Glomerular endothelial cell (primary cell): ENCODE measurements around the gene SLC6A20. TPM values are rescaled to one million over a fixed set of nuclear protein-coding genes. Genes with fewer than 3 reads are reported as not detected.

Experiments used
- DNase-seq: peaks from one replicate; pipeline ENCODE4 v3.0.0-alpha.2; 2011; ENCODE audit warnings: low read depth, low spot score; ENCODE audit errors: extremely low read depth
- total RNA-seq: library from RNA; depleted of rRNA; stranded (reverse); fragments of >200 nt; gene quantifications from 2 replicates; pipeline ENCODE4 v1.2.3, GENCODE V29; 2015

The SLC6A20 gene
- total RNA-seq, 1 donor from 2014 or later, result not detected

DNA sequence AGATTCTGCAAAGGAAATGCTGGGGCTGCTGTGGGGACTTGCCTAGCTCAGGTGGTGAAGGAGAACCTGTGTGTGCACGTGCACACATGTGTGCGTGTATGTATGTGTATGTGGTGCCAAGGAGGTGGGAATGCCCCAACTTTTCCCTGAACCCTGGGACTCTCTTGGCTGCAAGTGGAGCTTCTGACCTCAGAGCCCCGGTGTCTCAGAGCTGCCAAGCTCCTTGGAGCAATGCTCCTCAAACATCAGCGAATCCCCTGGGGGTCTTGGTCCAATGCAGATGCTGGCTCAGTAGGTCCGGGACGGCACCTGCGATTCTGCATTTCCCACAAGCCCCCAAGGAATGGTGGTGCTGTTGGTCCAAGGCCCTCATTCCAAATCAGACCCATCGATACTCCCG, 5.8 kb upstream of the SLC6A20 start:
- DNase-seq, result no peak

DNA sequence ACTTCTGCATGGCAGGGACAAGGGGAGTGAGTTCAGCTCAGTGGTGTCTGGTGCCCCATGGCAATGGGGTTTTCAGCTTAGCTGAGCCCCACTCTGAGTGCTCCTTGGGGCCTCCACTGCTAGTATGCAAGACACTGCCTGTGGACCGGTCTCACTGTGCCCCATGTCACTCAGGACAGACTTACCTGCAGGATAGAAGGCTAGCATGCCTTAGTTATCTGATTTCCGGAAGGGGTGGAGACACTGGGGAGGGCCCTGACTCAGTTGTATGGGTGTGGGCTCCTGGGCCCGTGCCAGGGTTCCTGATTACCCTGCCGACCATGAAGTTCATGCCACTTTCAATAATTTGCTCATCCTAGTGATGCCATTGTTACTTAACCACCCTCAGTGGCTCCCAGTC, 4.3 kb upstream of the SLC6A20 start:
- DNase-seq, result no peak

DNA sequence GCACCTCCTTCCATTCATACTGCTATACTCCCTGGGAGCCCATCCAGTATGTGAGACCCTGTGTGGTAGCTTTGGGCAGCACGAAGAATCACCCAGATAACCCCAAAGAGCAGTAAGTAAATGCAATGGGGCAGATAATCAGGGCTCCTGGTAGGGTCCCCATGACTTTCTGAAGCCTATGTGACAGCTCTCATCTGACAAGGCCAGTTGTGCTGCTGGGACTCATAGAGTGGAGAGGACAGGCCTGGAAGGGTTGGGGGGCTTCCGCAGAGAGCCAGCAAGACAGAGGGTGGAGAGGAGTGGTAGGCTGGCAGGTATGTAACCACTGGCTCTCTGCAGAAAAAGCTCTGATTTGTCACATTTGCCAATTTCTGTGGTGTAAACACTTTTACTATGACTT, 3.2 kb upstream of the SLC6A20 start:
- DNase-seq, result no peak

DNA sequence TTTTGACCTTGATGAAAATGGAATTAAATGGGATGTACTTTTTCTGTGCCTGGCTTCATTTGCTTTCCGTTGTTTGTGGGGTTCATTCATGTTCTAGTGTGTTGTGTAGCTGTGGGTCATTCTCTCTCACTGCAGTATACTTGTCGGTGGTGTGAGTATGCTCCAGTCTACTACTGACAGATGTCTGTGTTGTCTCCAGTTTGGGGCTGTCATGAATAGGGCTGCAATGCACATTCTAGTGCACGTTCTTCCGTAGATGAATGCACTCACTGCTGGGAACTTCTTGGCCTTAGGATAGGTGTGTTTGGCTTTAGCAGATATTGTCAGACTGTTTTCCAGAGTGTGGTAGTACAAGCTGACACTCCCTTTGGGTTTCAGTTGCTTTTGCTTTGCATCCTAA, 1.7 kb upstream of the SLC6A20 start:
- no peak for DNase-seq

DNA sequence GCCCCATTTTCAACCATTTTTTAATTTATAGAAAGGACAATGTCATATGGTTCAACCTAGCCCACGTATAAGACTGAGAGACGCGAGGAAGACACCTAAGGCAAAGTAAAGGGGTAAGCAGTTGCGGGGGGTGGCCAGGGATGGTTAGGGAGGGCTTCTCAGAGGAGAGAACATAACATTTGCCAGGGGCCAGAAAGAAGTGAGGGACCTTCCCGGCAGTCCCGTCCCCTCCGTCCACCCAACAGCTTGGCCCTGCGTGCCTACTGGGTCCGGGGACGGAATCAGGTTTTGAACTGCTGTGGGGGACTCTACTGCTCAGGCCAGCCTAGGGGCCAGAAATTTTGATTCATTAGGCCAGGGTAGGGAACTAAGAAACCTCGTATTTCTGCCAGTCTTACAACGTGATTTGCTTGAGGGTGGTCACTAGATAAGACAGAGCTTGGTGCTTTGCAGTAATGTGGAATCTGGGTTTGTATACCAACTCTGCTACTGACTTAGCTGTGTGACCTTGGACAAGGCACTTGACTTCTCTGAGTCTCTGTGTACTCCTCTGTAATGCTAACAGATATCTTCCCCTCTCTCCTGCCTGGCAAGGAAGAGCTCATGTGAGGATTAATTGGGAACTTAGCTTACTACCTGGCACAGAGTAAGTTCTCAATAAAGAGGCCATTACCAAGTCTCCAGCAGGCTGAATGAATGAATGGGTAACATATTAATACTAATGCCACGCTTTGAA, 734 bp upstream of the SLC6A20 start:
- DNase-seq, result no peak

DNA sequence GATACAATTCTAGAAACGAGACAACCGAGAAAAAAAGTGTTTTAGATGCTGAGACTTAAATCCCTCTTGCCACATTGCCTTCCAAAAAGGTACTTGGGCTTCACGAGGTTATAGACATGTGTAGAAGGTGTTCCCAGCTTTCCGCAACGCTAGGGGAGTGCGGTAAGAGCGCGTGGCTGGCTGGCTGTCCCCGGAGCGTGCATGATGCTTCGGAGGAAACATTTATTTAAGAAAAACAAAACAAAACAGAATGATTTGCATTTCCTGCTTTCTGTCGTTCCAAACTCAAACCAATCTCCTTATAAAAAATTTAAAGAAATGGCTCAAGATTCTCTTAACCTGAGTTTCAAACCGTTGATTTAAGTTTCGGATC, 841 bp downstream of the SLC6A20 start:
- no peak for DNase-seq

DNA sequence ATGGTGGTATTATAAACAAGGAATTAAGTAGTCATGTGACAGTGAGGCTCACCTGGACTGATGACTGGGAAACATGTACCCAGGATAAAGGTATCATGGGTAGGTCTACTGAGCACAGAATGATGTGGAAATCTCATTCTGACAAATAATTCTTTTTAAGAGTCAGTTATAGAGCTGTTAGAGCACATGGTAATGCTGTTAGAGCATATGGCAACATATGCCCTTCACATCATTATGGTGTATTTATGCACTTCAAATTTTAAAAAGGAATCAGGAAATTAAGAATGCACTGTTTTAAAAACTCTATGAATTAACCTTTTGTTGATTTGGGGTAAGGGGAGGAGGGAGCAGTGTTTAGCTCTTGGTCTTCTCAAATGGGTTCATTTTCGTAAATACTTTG, 1.7 kb downstream of the SLC6A20 start:
- DNase-seq, result no peak

DNA sequence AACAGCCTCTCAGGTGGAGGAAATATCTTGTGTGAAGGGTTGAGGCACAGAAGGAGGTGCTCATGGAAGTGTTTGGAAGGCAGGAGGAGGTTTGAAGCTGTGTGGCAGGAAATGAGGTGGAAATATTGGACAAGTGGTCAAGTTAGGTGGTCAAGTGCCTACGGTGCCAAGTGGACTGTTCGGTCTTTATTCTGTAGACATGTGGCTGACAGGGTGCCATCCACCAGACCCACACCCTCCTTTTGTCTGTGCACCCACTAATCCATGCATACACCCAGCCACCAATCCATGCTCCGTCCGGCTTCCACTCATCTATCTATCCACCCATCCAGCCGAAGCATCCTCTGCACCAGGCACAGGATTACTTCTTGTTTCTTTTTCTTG, 2.2 kb downstream of the SLC6A20 start:
- DNase-seq, result no peak

DNA sequence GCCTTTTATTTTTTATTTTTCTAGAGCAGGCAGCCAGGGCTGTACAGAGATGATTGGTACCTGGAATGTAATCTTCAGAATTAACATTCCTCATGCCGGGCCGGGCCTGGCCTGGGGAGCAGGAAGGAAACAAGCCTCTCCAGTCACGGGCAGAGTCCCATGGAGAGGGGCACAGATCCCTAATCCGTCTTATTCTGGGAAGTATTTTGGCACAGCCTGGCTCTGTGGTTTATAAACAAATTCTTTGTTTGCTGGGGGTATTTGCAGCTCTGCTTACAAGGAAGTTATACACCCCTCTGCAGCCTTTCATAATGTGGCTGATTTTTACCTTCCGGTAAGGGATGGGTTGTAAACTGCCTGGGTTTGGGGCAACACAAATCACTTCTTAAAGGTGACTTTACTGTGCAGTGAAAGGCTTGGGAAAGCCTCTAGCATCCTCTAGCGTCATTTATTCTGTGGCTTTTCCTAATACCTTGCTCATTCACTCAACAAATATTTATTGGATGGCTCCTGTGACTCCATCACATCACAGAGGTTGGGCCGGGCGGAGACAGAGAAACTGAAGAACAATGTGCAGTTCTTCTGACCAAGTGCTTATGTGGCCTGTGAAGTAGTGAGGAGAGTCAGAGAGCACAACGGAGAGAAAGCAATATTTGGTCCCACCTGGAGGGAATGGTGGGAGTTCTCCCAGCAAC, 2.7 kb downstream of the SLC6A20 start:
- no peak for DNase-seq

DNA sequence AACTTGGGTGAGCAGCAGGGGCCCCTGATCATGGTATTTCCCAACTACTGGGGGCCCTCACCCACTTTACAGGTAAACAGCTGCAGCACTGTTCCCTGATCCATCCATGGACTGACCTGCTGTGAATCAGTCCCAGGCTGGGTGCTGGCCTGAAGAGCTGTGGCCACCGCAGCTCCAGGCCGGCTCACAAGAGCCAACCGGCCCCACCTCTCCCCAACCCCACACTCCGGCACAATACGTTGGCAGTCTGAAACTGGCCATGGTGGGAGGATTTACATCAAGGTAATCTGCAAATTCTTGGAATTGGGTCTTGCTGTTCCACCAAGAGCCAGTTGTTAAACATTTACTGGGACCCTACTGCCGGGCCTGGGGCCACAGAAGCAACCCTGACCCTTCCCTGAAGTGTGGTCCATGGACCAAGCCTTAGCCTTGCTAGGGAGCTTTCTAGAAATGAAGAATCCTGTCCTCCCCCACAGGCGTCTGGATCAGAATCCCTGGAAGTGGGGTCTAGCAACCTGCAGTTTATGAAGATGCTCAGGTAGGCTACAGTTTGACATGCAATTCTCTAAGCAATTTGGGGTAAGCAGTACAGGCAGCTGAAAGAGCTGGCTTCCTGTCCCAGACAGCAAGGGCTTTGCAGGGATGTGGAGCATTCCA, 3.7 kb downstream of the SLC6A20 start:
- no peak for DNase-seq

DNA sequence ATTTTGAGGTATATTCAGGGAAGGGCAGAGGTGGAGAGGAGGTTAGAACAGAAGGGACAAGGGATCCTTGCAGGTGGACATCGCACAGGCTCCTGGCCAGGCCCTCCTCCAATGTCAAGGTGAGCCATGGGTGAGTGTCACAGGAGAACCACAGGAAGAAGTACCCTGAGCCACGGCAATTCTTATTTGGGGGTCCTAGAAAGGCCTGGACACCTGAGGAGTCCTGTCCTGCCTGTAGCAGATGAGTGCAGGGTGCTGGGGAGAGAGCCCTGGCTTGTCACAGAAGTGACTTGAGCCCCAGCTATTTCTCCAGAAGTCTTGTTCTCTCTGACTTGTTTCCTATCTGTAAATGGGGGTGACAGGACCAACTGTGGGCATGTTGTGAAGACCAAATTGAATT, 4.3 kb downstream of the SLC6A20 start:
- no peak for DNase-seq

DNA sequence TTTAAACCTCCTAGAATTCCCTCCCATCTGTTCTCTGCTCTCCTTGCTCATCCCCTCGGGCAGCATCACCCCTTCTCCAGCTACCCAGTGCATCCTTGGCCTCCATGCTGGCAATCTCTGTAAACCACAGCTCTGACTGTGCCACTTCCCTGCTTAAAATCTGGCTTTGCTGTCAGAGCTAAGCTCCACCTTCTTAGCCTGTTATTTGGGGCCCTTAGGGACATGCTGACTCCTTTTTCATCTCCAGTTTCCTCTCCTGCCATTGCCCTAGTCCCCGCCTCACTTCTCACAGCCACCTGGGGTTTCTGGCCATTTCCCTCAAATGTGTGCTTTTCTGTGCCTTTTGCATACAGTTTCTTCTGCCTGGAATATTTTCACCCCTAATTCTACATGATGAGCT, 5.7 kb downstream of the SLC6A20 start:
- DNase-seq, result no peak

DNA sequence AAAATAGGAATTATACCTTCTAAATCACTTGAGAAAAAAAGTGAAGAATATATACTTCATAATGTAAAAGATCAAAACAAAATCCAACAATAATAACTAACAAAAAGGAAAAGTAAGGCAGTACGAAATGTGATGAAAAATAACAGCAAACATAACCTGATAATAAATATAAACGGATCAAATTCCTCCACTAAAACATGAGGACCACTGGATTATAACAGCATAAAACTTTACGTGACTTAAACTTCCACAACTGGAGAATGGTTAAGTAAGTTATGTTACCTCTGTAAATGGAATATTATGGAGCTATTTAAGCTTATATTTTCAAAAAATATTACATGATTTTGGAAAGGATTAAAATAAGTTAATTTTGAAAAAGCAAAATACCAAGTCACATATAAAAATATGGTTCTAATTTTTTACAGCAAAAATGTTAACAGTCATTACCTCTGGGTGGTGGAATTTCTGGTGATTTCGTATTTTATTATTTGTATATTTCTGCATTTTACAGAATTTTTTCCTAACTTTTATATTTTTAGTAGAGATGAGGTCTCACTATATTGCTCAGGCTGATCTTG, 7.0 kb downstream of the SLC6A20 start:
- no peak for DNase-seq

DNA sequence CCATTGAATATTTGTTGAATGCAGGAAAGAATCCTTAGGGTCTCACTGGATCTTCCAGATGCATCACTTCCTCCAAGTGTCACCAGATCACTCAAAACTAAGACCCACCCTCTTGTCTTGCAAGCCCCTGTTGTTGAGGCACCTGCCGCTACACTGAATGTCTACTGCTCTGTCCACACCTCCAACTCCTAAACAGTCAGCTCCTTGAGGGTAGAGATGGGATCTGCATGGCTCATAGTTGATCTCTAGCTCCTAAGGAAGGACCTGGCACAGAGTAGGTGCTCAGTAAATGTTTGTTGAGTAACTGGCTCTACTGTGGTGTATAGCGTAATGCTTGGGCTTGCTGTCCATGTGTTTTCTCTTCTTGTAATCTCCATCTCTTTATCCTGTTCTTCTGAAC, 8.8 kb downstream of the SLC6A20 start:
- DNase-seq, result no peak

DNA sequence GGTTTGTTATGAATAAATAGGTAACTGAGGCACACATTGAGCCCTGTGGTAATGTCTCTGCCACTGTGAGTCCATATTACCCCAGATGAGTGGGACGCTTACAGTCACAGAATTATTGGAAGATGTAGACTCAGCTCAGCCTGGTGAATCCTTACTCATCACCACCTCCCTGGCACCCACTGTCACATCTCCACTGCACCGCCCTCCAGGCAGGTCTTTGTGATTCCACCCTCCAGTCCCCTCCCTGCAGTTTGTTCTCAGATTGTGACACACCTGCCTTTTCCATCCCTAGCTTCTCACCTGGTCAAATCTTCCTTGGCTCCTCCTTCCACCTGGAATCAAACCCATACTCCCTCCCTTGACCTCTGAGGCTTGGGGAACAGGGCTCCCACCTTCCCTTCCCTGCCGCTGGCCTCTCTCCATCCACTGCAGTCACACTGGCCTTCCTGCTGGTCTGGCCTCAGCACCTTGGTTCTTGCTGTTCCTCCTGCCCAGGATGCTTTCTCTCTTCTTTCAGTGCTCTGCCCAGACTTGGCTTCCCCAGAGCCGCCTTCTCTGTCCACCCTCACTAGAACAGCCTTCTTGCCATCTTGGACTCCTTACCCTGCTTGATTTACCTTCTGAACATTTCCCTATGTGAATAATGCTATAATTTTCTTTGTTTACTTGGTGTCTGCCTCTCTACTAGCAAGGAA, 9.4 kb downstream of the SLC6A20 start:
- no peak for DNase-seq

DNA sequence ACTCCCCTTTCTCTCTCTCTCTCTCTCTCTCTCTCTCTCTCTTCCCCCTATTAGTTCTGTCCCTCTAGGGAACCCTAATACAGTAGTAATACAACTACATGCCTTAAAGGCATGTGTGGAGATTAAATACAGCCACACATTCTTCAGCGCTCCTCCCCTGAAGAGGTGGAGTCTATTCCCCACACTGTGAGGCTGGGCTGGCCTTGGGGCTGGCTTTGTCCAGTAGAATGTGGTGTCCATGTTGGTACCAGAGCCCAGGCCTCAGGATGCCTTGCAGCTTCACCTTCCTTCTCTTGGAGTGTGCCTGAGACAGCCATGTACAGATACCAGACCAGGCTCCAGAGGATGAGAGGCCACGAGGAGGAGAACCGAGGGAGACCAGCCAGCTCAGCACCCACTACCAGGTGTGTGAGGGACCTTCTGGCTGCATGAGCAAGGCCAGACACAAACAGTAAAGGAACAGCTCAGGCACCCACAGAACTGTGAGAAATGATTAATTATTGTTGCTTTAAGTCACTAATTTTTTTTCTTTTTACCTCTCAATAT, 10.7 kb downstream of the SLC6A20 start:
- DNase-seq, result no peak

DNA sequence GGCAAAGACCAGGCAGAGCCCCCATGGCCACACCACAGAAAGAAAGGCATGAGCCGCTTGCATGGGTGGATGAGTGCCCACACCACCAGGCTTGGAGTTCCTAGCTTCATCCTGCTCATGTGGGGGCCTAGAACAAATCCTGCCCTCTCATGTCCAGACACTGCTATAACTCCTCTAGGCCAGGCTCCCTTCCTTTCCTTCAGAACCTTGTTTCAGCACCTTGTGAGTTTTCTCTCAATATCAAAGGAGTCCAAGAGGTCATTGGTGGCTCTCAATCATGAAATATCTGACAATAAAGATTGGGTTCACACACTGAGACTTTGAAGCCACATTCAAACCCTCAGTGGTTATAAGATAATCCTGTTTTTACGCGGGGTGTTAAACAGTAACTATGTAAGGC, 12.7 kb downstream of the SLC6A20 start:
- no peak for DNase-seq

DNA sequence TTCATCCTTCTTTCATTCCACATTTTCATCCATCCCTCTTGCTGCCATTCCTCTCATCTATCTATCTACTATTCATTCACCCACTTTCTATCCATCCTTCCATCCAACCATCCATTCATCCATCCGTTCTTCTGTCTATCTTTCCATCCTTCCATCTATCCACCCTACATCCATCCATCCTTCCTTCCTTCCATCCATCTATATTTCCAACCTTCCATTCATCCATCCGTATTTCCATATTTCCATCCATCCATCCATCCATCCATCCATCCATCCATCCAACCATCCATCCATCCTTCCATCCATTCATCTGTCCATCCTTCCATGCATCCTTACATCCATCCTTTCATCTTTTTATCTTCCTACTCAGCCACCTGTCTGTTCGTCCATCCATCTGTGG, 14.0 kb downstream of the SLC6A20 start:
- no peak for DNase-seq

DNA sequence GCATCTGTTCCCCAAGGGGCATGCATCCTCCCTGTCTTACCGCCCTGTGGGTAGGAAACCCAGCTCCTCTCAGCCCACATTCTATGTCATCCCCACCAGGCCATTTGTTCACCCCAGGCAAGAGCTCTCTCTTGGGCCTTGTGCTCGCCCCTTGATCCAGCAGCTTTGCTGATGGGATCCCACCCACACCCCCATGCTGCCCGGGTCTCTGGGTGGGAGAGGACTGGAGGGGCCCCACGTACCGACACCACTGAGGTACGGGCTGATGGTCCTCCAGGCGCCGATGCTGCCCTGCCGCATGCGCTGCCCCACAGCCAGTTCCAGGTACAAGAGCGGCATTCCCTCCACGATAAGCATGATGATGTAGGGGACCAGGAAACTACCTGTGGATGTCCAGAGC, 14.5 kb downstream of the SLC6A20 start:
- no peak for DNase-seq

DNA sequence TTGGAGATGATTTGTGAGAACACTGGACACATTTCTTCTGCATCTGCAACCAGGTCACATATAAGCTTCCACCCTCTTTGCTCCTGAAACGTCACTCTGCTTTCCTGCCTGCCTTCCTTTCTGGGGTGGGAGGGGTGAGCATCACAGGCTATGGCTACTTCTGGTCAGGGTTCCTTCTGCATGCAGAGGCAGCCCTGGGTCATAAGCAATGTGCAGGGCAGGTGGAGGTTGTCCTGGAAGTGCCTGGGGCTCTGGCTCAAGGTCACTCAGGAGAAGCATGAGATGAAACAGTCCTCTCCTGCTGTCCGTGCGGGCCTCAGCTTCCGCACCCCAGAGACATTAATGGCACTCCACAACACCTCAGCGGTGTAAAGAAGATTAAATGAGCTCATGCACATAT, 15.1 kb downstream of the SLC6A20 start:
- no peak for DNase-seq
